Naive B cell (primary cell): ENCODE data around the gene GAS6. TPM values are rescaled to one million over a fixed set of nuclear protein-coding genes. Genes with fewer than 3 reads are reported as not detected.
A peak's percentile ranks its signal among the peaks of the same experiment; 100 is the strongest.

Experiments
- ATAC-seq, 2 donors: fragments of 150-1000 bp; cut with Tn5 transposase; 2 replicates each; pipeline ENCODE4 v1.10.0; 2021; ENCODE audit warnings: low read depth in 2 of 2, mild to moderate bottlenecking in 2 of 2, moderate library complexity in 2 of 2
- DNase-seq: peaks from one replicate; pipeline ENCODE4 v3.0.0; 2022
- H3K27ac Mint-ChIP-seq, 6 donors: one replicate each; pipeline ENCODE4 v1.8.0; 2020 to 2022; ENCODE audit warnings: mild to moderate bottlenecking in 6 of 6, mixed read lengths in 6 of 6, moderate library complexity in 5 of 6, inconsistent platforms in 2 of 6
- H3K27me3 Mint-ChIP-seq, 3 donors: one replicate each; pipeline ENCODE4 v1.8.0; 2021 to 2022; ENCODE audit warnings: mixed read lengths in 3 of 3, mild to moderate bottlenecking in 1 of 3
- H3K36me3 Mint-ChIP-seq, 2 donors: one replicate each; pipeline ENCODE4 v1.8.0; 2020 to 2022; ENCODE audit warnings: mixed read lengths in 2 of 2, inconsistent platforms in 1 of 2, mild to moderate bottlenecking in 1 of 2
- H3K4me1 Mint-ChIP-seq, 3 donors: one replicate each; pipeline ENCODE4 v1.8.0; 2020 to 2022; ENCODE audit warnings: mixed read lengths in 3 of 3, inconsistent platforms in 1 of 3, mild to moderate bottlenecking in 1 of 3, moderate library complexity in 1 of 3
- H3K4me3 Mint-ChIP-seq, 8 donors: one replicate each; pipeline ENCODE4 v1.8.0; 2020 to 2022; ENCODE audit warnings: mild to moderate bottlenecking in 8 of 8, mixed read lengths in 8 of 8, moderate library complexity in 8 of 8, inconsistent platforms in 2 of 8
- H3K9me3 Mint-ChIP-seq, 7 donors: one replicate each; pipeline ENCODE4 v1.8.0; 2020 to 2022; ENCODE audit warnings: mixed read lengths in 7 of 7, mild to moderate bottlenecking in 5 of 7, inconsistent platforms in 2 of 7, moderate library complexity in 1 of 7
- polyA plus RNA-seq, 6 donors: library from polyadenylated mRNA; unstranded; fragments of 300-500 nt; fragmentation: Illumina TruSeq; gene quantifications; one replicate each; pipeline ENCODE4 v1.2.3, GENCODE V29; 2021; ENCODE audit warnings: low read depth in 6 of 6

GAS6 gene
- polyA plus RNA-seq, 6 donors from 2014 or later, result 0.20 to 0.70 (median 0.40) TPM; not detected in 1

GRCh38 chr13:113850722-113851479 lies 13.0 kb downstream of the GAS6 start:
- H3K27me3 Mint-ChIP-seq, result peaks cover 1 to 27% (median 7%) of the 10 kb centered on the region in 3 donors

GRCh38 chr13:113849981-113850721 lies 13.7 kb downstream of the GAS6 start:
- H3K4me1 Mint-ChIP-seq, result peaks cover 3 to 6% (median 5%) of the 10 kb centered on the region in 3 donors
- ATAC-seq, result no peak
- peaks cover 0 to 4% (median 0%) of the 10 kb centered on the region in 7 donors for H3K9me3 Mint-ChIP-seq
- DNase-seq, result no peak
- H3K27me3 Mint-ChIP-seq, result peaks cover 0 to 28% (median 7%) of the 10 kb centered on the region in 3 donors
- no peak overlapping the region for H3K27ac Mint-ChIP-seq
- no peak overlapping the region for H3K4me3 Mint-ChIP-seq
- H3K36me3 Mint-ChIP-seq, result no peaks in the 10 kb centered on the region

More at GRCh38 chr13:113850722-113851479, 13.0 kb downstream of the GAS6 start:
- DNase-seq (no peak), ATAC-seq (no peak)
- H3K9me3 Mint-ChIP-seq, result peaks cover 0 to 1% (median 0%) of the 10 kb centered on the region in 7 donors
- no peak overlapping the region for H3K4me3 Mint-ChIP-seq
- peaks cover 3 to 6% (median 5%) of the 10 kb centered on the region in 3 donors for H3K4me1 Mint-ChIP-seq
- no peak overlapping the region for H3K27ac Mint-ChIP-seq
- no peaks in the 10 kb centered on the region for H3K36me3 Mint-ChIP-seq

GRCh38 chr13:113849546-113849945 lies 14.3 kb downstream of the GAS6 start:
- peaks cover 0 to 22% (median 7%) of the 10 kb centered on the region in 3 donors for H3K27me3 Mint-ChIP-seq
- no peak overlapping the region for H3K4me3 Mint-ChIP-seq
- no peaks in the 10 kb centered on the region for H3K36me3 Mint-ChIP-seq
- peaks cover under 1 to 2% (median 1%) of the 10 kb centered on the region in 3 donors for H3K4me1 Mint-ChIP-seq
- H3K9me3 Mint-ChIP-seq, result peaks cover 0 to 4% (median 0%) of the 10 kb centered on the region in 7 donors
- ATAC-seq (no peak), DNase-seq (no peak)
- no peak overlapping the region for H3K27ac Mint-ChIP-seq

- Mint-ChIP-seq H3K36me3 (no peaks in the 10 kb centered on the region), H3K27me3 (peaks cover 0 to 22% (median 10%) of the 10 kb centered on the region in 3 donors), H3K4me1 (peaks cover 0 to 4% (median 0%) of the 10 kb centered on the region in 3 donors), H3K4me3 (no peak overlapping the region), H3K9me3 (peaks cover 0 to 5% (median 0%) of the 10 kb centered on the region in 7 donors), H3K27ac (no peak overlapping the region)
- ATAC-seq (no peak), DNase-seq (no peak)
Observed at GRCh38 chr13:113848431-113849260, 15.2 kb downstream of the GAS6 start.

GRCh38 chr13:113848020-113848419 lies 15.9 kb downstream of the GAS6 start:
- H3K4me3 Mint-ChIP-seq, result no peak overlapping the region
- H3K27ac Mint-ChIP-seq, result peak overlapping the region in 1 of 6 donors; percentile 68
- no peaks in the 10 kb centered on the region for H3K36me3 Mint-ChIP-seq
- no peak for DNase-seq
- H3K9me3 Mint-ChIP-seq, result peaks cover 0 to 5% (median 0%) of the 10 kb centered on the region in 7 donors
- no peak for ATAC-seq
- peaks cover 0 to 4% (median 0%) of the 10 kb centered on the region in 3 donors for H3K4me1 Mint-ChIP-seq
- peaks cover 0 to 17% (median 10%) of the 10 kb centered on the region in 3 donors for H3K27me3 Mint-ChIP-seq

GRCh38 chr13:113846636-113847318 lies 17.1 kb downstream of the GAS6 start:
- Mint-ChIP-seq H3K27me3 (peaks cover 0 to 15% (median 10%) of the 10 kb centered on the region in 3 donors), H3K36me3 (no peaks in the 10 kb centered on the region), H3K27ac (no peak overlapping the region), H3K4me3 (no peak overlapping the region), H3K4me1 (peaks cover 0 to 8% (median 8%) of the 10 kb centered on the region in 3 donors), H3K9me3 (peaks cover 0 to 5% (median 0%) of the 10 kb centered on the region in 7 donors)
- ATAC-seq (no peak), DNase-seq (no peak)

- Mint-ChIP-seq H3K4me1 (peaks cover 0 to 13% (median 11%) of the 10 kb centered on the region in 3 donors), H3K27me3 (peaks cover 0 to 15% (median 10%) of the 10 kb centered on the region in 3 donors), H3K36me3 (no peaks in the 10 kb centered on the region)
Observed at GRCh38 chr13:113845723-113846635, 17.9 kb downstream of the GAS6 start.

GRCh38 chr13:113845055-113845454 lies 18.8 kb downstream of the GAS6 start:
- no peak for DNase-seq
- Mint-ChIP-seq H3K4me3 (peak overlapping the region in 1 of 8 donors; percentile 22), H3K4me1 (peaks cover 0 to 13% (median 11%) of the 10 kb centered on the region in 3 donors), H3K27ac (no peak overlapping the region), H3K27me3 (peaks cover 0 to 15% (median 10%) of the 10 kb centered on the region in 3 donors), H3K36me3 (no peaks in the 10 kb centered on the region), H3K9me3 (peaks cover 0 to 5% (median 0%) of the 10 kb centered on the region in 7 donors)
- ATAC-seq, result no peak

More at GRCh38 chr13:113845723-113846635, 17.9 kb downstream of the GAS6 start:
- ATAC-seq, result no peak
- Mint-ChIP-seq H3K27ac (no peak overlapping the region), H3K4me3 (peak overlapping the region in 1 of 8 donors; percentile 59), H3K9me3 (peaks cover 0 to 5% (median 0%) of the 10 kb centered on the region in 7 donors)
- DNase-seq, result no peak

GRCh38 chr13:113843864-113844556 lies 19.9 kb downstream of the GAS6 start:
- H3K4me1 Mint-ChIP-seq, result peaks cover 0 to 13% (median 11%) of the 10 kb centered on the region in 3 donors
- H3K27ac Mint-ChIP-seq, result peak overlapping the region in 1 of 6 donors; percentile 71
- peaks cover 0 to 15% (median 10%) of the 10 kb centered on the region in 3 donors for H3K27me3 Mint-ChIP-seq
- peak overlapping the region in 1 of 8 donors; percentile 6 for H3K4me3 Mint-ChIP-seq
- H3K9me3 Mint-ChIP-seq, result peaks cover 0 to 5% (median 0%) of the 10 kb centered on the region in 7 donors
- no peaks in the 10 kb centered on the region for H3K36me3 Mint-ChIP-seq
- ATAC-seq (no peak), DNase-seq (no peak)

GRCh38 chr13:113843063-113843654 lies 20.7 kb downstream of the GAS6 start:
- H3K27me3 Mint-ChIP-seq, result peaks cover 0 to 15% (median 10%) of the 10 kb centered on the region in 3 donors
- H3K4me1 Mint-ChIP-seq, result peaks cover 0 to 13% (median 11%) of the 10 kb centered on the region in 3 donors
- ATAC-seq (no peak), DNase-seq (no peak)
- H3K27ac Mint-ChIP-seq, result no peak overlapping the region
- no peak overlapping the region for H3K4me3 Mint-ChIP-seq
- peaks cover 0 to 5% (median 0%) of the 10 kb centered on the region in 7 donors for H3K9me3 Mint-ChIP-seq
- no peaks in the 10 kb centered on the region for H3K36me3 Mint-ChIP-seq
